HG02678 (cell line): Measurements from ENCODE around the gene RPS16.

Experiments
- ATAC-seq: cut with Tn5 transposase; IDR thresholded peaks from one replicate; pipeline ENCODE4 v1.9.1; 2021; ENCODE audit warnings: mild to moderate bottlenecking, moderate library complexity; ENCODE audit not compliant: unreplicated experiment

Gene RPS16

GRCh38 chr19:39449116-39449797 is 13.5 kb upstream of the RPS16 start:
- ATAC-seq: no peak

GRCh38 chr19:39448271-39448670 is 12.5 kb upstream of the RPS16 start:
- ATAC-seq: no peak

GRCh38 chr19:39446365-39447084 is 10.8 kb upstream of the RPS16 start:
- ATAC-seq: no peak

GRCh38 chr19:39445196-39446111 is 9.7 kb upstream of the RPS16 start, which contains the start of gene SUPT5H:
SUPT5H (plus strand) TSS chr19:39445582; CDS start chr19:39445891, 309 bp downstream.
- ATAC-seq: peak; percentile 88

GRCh38 chr19:39444598-39445195 is 8.9 kb upstream of the RPS16 start:
- ATAC-seq: no peak

- ATAC-seq: no peak
Observed at GRCh38 chr19:39438270-39438934, 2.7 kb upstream of the RPS16 start.

GRCh38 chr19:39436350-39436716 is 584 bp upstream of the RPS16 start:
- no peak for ATAC-seq

- ATAC-seq: no peak
Observed at GRCh38 chr19:39434123-39435076, 1.3 kb downstream of the RPS16 start.

GRCh38 chr19:39433480-39434079 is 2.2 kb downstream of the RPS16 start:
- no peak for ATAC-seq

- ATAC-seq: no peak
Observed at GRCh38 chr19:39432677-39433025, 3.1 kb downstream of the RPS16 start.

GRCh38 chr19:39430675-39431593 is 4.8 kb downstream of the RPS16 start:
- ATAC-seq: no peak

GRCh38 chr19:39428283-39429112 is 7.3 kb downstream of the RPS16 start:
- ATAC-seq: no peak

- no peak for ATAC-seq
Observed at GRCh38 chr19:39427707-39428106, 8.0 kb downstream of the RPS16 start.

GRCh38 chr19:39426170-39426569 is 9.6 kb downstream of the RPS16 start:
- ATAC-seq: no peak

- ATAC-seq: no peak
Observed at GRCh38 chr19:39425744-39426143, 10.0 kb downstream of the RPS16 start.

- ATAC-seq: no peak
Observed at GRCh38 chr19:39424934-39425333, 10.8 kb downstream of the RPS16 start.
